PFSK-1 (cell line): ENCODE results near the gene ADAM21.

Experiments
- FOXP2 ChIP-seq: optimal IDR thresholded peaks from 2 replicates; pipeline ENCODE3; 2011; ENCODE audit warnings: borderline replicate concordance, control low read depth, inconsistent platforms; ENCODE audit not compliant: insufficient read depth; ENCODE audit errors: extremely low read length, extremely low read depth
- POLR2AphosphoS5 ChIP-seq: IDR thresholded peaks from 2 replicates; pipeline ENCODE4 v1.6.1; 2012; ENCODE audit warnings: low read depth, mild to moderate bottlenecking, control low read depth, low read length, moderate library complexity
- SIN3A ChIP-seq: IDR thresholded peaks from 2 replicates; pipeline ENCODE4 v1.6.1; 2012; ENCODE audit warnings: mild to moderate bottlenecking, low read length, moderate library complexity, borderline replicate concordance; ENCODE audit not compliant: insufficient read depth
- TAF1 ChIP-seq: IDR thresholded peaks from 2 replicates; pipeline ENCODE4 v1.6.1; 2012; ENCODE audit warnings: low read length, control low read depth, borderline replicate concordance; ENCODE audit not compliant: insufficient read depth
- TF ChIP-seq, protein P1 (sequence below), 2 experiments: IDR thresholded peaks; 2 replicates each; pipeline versions ENCODE4 v1.6.1 to v1.8.0; 2011 to 2012; ENCODE audit warnings: low read depth in 2 of 2, low read length in 2 of 2, control low read depth in 1 of 2, inconsistent platforms in 1 of 2, mild to moderate bottlenecking in 1 of 2, moderate library complexity in 1 of 2; ENCODE audit not compliant: insufficient read depth in 1 of 2

ADAM21 gene

GRCh38 chr14:70489579-70490200 lies 37.7 kb downstream of the ADAM21 start:
- TF ChIP-seq TAF1, result no peak
- no peak for TF ChIP-seq SIN3A
- TF ChIP-seq, protein P1, sequence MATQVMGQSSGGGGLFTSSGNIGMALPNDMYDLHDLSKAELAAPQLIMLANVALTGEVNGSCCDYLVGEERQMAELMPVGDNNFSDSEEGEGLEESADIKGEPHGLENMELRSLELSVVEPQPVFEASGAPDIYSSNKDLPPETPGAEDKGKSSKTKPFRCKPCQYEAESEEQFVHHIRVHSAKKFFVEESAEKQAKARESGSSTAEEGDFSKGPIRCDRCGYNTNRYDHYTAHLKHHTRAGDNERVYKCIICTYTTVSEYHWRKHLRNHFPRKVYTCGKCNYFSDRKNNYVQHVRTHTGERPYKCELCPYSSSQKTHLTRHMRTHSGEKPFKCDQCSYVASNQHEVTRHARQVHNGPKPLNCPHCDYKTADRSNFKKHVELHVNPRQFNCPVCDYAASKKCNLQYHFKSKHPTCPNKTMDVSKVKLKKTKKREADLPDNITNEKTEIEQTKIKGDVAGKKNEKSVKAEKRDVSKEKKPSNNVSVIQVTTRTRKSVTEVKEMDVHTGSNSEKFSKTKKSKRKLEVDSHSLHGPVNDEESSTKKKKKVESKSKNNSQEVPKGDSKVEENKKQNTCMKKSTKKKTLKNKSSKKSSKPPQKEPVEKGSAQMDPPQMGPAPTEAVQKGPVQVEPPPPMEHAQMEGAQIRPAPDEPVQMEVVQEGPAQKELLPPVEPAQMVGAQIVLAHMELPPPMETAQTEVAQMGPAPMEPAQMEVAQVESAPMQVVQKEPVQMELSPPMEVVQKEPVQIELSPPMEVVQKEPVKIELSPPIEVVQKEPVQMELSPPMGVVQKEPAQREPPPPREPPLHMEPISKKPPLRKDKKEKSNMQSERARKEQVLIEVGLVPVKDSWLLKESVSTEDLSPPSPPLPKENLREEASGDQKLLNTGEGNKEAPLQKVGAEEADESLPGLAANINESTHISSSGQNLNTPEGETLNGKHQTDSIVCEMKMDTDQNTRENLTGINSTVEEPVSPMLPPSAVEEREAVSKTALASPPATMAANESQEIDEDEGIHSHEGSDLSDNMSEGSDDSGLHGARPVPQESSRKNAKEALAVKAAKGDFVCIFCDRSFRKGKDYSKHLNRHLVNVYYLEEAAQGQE (IDR thresholded peaks at IDR 0.05; ENCODE audit: insufficient read depth in 1 of 2, low read depth in 2 of 2, low read length in 2 of 2), result no peak
- TF ChIP-seq POLR2AphosphoS5, result no peak
- no peak for TF ChIP-seq FOXP2

DNA sequence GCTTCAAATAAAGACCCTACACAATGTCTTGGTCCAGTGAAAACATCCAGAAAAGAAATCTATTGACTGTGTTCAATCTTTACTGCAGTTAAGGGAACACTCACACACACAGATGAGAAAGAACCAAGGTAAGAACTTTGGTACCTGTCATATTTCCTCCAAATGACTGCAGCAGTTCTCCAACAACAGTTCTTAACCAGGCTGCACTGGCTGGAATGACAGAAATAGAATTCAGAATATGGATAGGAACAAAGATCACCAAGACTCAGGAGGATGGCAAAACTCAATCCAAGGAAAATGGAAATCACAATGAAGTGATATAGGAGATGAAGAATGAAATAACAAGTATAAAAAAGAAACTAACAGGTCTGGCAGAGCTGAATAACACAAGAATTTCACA lies 46.2 kb downstream of the ADAM21 start:
- no peak for TF ChIP-seq TAF1
- TF ChIP-seq, protein P1 (IDR thresholded peaks at IDR 0.05; ENCODE audit: insufficient read depth in 1 of 2, low read depth in 2 of 2, low read length in 2 of 2), result no peak
- TF ChIP-seq SIN3A, result no peak
- TF ChIP-seq FOXP2, result no peak
- no peak for TF ChIP-seq POLR2AphosphoS5
